Activated naive CD4-positive, alpha-beta T cell treated with anti-CD3 and anti-CD28 coated beads, Interleukin-2, amount 50 U/mL, for 16 hours (primary cell): ENCODE data around the gene GNAS-AS1.

Source experiments
- DNase-seq: peaks from one replicate; pipeline ENCODE4 v3.0.0-alpha.2; 2020

The GNAS-AS1 gene

GRCh38 chr20:58774667-58775263 lies 75.9 kb downstream of the GNAS-AS1 start:
- no peak for DNase-seq

GRCh38 chr20:58774214-58774613 lies 76.5 kb downstream of the GNAS-AS1 start:
- DNase-seq, result no peak

GRCh38 chr20:58772786-58773185 lies 77.9 kb downstream of the GNAS-AS1 start:
- DNase-seq, result no peak
